GM21360 (cell line): ENCODE results near the gene SERPINB10.

ENCODE experiments used
- ATAC-seq: cut with Tn5 transposase; IDR thresholded peaks from one replicate; pipeline ENCODE4 v1.9.1; 2021; ENCODE audit warnings: mild to moderate bottlenecking, moderate library complexity; ENCODE audit not compliant: unreplicated experiment

Gene SERPINB10

GRCh38 chr18:63979409-63979920 lies 71.7 kb downstream of the SERPINB10 start:
- ATAC-seq: peak; percentile 71

- ATAC-seq: no peak
Observed at GRCh38 chr18:63980027-63980426, 72.3 kb downstream of the SERPINB10 start.

DNA sequence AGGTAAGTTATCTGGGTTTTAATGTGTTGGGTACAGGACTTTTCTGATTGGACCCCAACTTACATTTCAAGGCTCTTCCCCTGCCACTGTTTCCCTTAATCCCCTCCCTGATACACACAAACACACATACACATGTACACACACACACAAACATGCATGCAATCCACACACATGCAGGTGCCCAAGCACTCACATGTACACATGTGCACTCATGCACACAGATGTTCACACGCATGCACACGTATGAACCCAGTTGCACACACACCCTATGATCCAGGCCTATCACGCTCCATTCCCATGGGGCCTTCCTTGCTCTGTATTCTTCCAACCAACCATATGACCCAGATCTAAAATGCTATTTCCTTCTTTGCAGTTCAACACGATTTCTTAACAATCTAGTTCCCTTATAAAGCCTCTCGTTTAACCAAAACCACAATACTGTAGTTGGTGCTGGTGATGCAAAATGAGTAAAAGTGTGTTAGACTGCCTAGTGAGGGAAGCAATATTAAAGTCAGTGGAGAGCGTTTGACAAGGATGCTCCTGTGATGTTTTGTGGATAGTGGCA lies 73.2 kb downstream of the SERPINB10 start:
- no peak for ATAC-seq

- no peak for ATAC-seq
Observed at GRCh38 chr18:63981719-63982118, 74.0 kb downstream of the SERPINB10 start.

DNA sequence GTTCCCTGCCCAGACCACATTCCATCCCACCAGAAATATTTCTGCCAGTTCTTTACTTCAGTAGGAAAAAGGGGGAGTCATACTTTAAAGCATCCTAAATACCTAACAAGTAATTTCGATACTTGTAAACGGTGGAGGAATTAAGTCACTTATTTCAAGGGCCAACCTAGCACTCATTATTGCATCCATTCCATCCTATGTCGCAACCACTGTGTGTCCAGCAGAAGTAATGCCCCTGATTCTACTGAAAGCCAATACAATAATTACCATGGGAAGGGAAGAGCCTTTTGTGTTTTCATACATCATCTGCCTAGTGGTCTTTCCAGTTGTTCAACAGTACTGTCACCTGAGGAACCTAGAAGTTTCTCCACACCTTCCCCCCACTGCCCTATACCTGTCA lies 74.6 kb downstream of the SERPINB10 start:
- no peak for ATAC-seq
